Choroid plexus epithelial cell (primary cell): ENCODE results near the gene ZSWIM9.

Experiments
- DNase-seq: peaks from one replicate; pipeline ENCODE4 v3.0.0-alpha.2; 2010; ENCODE audit warnings: low read depth
- H3K4me3 ChIP-seq: 2 replicates; pipeline ENCODE4 v1.5.1; 2011; ENCODE audit warnings: low read depth, mild to moderate bottlenecking, control low read depth, low read length, moderate library complexity
- TF ChIP-seq, protein P1 (sequence below): conservative IDR thresholded peaks from 2 replicates; pipeline ENCODE4 v1.5.1; 2011; ENCODE audit warnings: low read depth, mild to moderate bottlenecking, control low read depth, inconsistent platforms, low read length, moderate library complexity

ZSWIM9 gene

DNA sequence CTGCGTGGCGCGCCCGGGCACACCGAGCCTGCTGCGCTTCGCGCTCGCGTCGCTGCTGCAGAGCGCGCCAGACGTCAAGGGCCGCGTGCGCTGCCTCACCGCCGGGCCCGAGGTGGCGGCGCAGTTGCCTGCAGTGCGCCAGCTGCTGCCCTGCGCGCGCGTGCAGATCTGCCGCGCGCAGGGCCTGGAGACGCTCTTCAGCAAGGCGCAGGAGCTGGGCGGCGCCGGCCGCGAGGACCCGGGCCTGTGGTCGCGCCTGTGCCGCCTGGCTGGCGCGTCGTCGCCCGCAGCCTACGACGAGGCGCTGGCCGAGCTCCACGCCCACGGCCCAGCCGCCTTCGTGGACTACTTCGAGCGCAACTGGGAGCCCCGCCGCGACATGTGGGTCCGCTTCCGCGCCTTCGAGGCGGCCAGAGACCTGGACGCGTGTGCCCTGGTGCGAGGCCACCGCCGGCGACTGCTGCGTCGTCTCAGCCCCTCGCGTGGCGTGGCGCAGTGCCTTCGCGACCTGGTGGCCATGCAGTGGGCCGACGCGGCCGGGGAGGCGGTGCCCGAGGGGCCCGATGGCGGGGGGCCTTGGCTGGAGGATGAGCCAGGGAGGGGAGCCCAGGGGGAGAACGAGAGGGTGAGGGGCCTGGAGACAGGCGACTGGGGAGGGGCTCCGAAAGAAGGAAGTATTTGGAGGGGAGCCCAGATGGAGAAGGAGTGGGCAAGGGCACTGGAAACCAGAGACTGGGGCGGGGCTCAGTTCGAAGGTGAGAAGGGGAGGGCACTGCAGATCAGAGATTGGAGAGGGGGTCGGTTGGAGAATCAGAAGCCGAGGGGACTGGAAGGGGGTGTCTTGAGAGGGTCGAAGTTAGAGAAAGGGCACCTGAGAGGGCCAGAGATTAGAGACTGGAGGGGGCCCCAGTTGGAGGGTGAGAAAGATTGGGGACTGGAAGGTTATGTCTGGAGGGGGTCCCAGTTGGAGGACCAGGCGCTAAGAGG lies 24.7 kb downstream of the ZSWIM9 start:
- H3K4me3 ChIP-seq, result no peak overlapping the region
- TF ChIP-seq, protein P1, sequence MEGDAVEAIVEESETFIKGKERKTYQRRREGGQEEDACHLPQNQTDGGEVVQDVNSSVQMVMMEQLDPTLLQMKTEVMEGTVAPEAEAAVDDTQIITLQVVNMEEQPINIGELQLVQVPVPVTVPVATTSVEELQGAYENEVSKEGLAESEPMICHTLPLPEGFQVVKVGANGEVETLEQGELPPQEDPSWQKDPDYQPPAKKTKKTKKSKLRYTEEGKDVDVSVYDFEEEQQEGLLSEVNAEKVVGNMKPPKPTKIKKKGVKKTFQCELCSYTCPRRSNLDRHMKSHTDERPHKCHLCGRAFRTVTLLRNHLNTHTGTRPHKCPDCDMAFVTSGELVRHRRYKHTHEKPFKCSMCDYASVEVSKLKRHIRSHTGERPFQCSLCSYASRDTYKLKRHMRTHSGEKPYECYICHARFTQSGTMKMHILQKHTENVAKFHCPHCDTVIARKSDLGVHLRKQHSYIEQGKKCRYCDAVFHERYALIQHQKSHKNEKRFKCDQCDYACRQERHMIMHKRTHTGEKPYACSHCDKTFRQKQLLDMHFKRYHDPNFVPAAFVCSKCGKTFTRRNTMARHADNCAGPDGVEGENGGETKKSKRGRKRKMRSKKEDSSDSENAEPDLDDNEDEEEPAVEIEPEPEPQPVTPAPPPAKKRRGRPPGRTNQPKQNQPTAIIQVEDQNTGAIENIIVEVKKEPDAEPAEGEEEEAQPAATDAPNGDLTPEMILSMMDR, result no peak

DNA sequence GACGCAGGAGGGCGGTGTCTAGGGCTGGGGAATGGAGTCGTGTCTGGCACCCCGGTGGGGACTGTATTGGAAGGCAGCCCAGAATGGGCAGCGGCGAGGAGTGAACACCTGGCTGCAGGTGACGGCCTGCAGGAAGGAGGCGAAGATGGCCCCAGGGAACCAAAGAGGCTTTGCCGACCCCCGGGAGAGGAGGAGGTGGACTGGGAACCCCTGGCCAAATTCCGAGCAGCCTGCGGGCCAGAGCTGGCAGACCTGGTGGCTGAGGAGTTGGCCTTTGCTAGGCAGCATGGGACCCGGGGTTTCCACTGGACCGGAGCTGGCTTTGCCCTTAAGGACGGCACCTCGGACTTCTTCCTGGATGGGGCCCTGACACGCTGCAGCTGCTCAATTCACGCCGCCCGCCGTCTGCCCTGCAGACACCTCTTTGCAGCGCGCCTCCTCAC lies 25.9 kb downstream of the ZSWIM9 start:
- DNase-seq, result no peak
- TF ChIP-seq, protein P1, result no peak
- no peak overlapping the region for H3K4me3 ChIP-seq

More for the DNA sequence above, 24.7 kb downstream of the ZSWIM9 start:
- DNase-seq, result no peak

DNA sequence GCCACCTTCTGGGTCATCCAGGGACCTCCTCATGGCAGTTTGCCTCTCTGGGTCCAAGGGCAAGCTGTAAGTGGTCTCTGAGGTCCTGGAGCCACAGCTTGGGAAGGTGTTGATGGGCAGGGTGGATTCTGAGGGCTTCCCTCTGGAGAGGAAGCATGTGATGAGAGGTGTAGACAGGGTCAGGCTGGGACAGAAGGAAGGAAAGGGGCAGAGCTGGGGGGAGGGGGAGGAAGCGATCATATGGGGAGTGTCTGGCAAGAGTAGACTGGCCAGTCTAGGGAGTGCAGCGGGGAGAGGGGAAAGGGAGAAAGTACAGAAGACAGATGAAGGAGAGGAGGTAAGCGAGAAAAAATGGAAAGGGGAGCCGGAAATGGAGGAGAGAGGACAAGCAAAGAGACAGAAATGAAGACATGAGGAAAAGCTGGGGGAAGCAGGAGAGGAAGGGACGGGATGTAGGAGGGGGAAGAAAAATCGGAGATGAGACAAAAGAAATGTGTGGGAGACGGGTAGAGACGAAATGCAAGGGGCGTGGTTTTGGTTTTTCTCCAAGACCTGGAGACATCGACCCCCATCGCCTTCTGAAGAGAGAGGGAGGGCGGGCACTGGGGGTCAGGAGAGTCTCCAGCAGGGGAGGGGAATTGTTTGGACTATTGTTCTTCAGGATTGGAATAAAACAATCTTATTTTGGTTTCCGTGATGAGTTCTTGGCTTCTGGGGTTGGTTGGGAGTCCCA lies 26.6 kb downstream of the ZSWIM9 start:
- no peak overlapping the region for H3K4me3 ChIP-seq
- peak; percentile 7 for DNase-seq
- TF ChIP-seq, protein P1, result no peak

DNA sequence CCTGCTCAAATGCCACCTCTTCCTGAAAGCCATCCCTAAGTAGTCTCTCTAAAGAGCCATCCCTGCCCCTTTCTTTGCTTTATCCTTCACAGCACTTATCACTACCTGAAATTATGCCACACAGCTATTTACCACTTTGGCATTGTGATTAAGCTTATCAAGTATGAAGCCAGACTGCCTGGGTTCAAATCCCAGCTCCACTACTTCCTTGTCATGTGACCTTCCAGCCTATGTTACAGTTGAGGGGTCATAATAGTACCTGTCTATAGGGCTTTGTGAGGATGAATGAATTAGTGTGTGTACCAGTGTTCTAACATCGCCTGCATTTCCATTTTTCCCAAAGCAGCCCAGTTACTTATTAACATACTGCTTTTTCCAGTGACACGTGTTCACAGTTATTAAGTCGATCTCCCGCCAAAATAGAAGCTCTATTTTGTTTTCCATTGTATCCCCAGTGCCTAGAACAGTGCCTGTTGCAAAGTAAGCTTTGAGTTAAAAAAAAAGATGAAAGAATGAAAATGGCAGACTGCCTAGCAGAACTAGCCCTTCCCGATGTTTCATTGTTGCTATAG lies 32.8 kb downstream of the ZSWIM9 start:
- peak overlapping the region; percentile 82 for H3K4me3 ChIP-seq
- TF ChIP-seq, protein P1, result no peak
- no peak for DNase-seq

DNA sequence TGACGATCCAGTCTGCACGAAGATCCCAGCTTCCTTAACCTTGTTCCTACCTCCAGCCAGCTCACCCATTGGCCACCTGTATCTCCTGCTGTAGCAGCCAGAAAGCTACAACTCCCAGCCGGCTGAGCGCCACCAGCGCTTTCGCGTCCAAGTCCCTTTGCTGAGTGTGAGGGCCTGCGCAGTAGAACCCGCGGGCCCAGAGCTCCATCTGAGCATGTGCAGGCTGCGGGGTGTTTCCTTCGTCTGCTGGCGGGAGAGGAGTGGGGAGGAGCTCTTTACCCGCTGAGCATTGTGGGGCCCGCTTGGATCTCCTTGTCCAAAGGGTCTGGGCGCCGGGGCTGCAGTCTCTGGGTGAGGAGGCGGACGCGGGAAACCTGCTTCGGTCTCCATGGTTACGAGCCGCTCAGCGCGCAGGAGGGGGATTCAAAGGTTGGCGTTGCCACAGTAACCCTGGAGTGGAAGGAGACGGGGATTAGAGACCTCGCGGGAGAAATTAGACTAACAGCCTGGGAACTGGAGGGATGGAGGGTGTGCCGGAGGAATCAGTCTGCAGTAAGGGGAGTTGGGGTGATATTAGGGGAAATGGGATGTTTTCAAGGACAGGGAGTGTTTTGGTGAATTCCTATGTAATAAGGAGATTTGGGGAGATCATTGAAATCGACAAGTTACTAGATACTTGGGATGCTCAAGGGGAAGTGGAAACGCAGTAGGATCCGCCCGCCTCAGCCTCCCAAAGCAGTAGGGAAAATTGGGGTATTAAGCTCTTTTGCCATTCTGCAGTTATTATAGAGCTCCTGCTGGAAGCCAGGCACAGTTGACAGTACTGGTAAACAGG lies 33.5 kb downstream of the ZSWIM9 start:
- TF ChIP-seq, protein P1, result no peak
- H3K4me3 ChIP-seq, result peak overlapping the region; percentile 82
- peak; percentile 96 for DNase-seq

DNA sequence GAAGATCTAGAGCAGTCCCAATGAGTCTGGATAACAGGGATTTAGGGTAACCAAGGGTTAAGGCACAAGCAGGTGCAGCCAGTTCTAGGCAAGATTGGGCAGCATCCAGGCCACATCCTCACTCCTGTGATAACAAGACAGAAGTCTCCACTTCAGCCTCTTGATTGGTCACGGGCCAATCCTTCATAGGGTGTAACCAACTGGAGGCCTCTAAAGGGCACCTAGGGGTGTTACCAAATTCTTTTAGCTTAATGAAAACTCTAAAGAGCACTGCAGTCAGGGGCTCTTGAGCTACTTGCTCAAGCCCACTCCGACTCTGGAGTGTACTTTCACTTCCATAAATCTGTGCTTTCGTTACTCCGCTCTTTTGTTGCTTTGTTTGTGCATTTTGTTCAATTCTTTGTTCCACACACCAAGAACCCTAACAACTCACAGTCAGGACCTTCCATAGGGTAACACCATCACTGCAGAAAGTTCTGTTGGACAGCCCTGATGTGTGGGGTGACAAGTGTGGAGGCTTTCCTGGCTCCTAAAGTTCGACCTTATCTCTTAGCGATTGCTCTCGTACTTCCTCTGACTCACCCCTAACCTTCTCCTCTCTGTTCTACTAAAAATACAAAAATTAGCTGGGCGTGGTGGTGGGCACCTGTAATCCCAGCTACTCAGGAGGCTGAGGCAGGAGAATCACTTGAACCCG lies 36.1 kb downstream of the ZSWIM9 start:
- TF ChIP-seq, protein P1, result no peak
- H3K4me3 ChIP-seq, result no peak overlapping the region
- DNase-seq, result no peak
